ENCODE results near the gene LRBA.
A peak's percentile ranks its signal among the peaks of the same experiment; 100 is the strongest.
"Not testable (repeated sequence)": the region's sequence is repeated elsewhere in the genome, so short reads cannot be mapped to it uniquely, and the experiment has no call there.

The LRBA gene

GRCh38 chr4:151031831-151032605 lies 16.9 kb upstream of the LRBA start:
- Mint-ChIP-seq H3K36me3 (no peaks in the 10 kb centered on the region), H3K4me3 (peak overlapping the region; percentile 65), H3K9me3 (ENCODE audit: low read depth) (no peaks in the 10 kb centered on the region), H3K27me3 (no peaks in the 10 kb centered on the region), H3K4me1 (ENCODE audit: low read depth) (peaks cover 27% of the 10 kb centered on the region), H3K27ac (peak overlapping the region; percentile 94)

DNA sequence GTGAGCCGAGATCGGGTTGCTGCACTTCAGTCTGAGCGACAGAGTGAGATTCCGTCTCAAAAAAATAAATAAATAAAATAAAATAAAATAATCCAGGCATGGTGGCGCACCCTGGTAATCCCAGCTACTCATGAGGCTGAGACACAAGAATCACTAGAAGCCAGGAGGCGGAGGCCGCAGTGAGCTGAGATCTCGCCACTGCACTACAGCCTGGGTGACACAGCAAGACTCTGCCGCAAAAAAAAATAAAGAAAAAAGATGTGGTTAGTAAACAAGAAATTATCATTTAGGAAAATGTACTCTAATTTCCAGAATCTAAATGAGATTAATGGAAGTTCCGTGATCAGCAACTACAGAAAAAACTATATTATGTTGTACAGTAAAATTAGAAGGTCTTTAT lies 14.5 kb upstream of the LRBA start:
- no peaks in the 10 kb centered on the region for H3K36me3 Mint-ChIP-seq
- no peaks in the 10 kb centered on the region for H3K27me3 Mint-ChIP-seq
- H3K27ac Mint-ChIP-seq, result peak overlapping the region; percentile 82
- H3K4me1 Mint-ChIP-seq (ENCODE audit: low read depth), result peaks cover 22% of the 10 kb centered on the region
- no peaks in the 10 kb centered on the region for H3K9me3 Mint-ChIP-seq (ENCODE audit: low read depth)
- no peak overlapping the region for H3K4me3 Mint-ChIP-seq

DNA sequence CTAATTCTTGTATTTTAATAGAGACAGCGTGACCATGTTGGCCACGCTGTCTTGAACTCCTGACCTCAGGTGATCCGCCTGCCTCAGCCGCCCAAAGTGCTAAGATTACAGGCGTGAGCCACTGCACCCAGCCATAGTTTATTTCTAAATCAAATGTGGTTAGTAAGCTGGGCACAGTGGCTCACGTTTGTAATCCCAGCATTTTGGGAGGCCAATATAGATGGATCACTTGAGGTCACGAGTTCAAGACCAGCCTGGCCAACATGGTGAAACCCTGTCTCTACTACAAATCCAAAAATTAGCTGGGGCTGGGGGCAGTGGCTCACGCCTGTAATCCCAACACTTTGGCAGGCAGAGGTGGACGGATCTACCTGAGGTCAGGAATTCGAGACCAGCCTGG lies 13.9 kb upstream of the LRBA start:
- peaks cover 21% of the 10 kb centered on the region for H3K4me1 Mint-ChIP-seq (ENCODE audit: low read depth)
- not testable (repeated sequence) for H3K9me3 Mint-ChIP-seq (ENCODE audit: low read depth); H3K27ac Mint-ChIP-seq; H3K27me3 Mint-ChIP-seq; H3K36me3 Mint-ChIP-seq; H3K4me3 Mint-ChIP-seq

DNA sequence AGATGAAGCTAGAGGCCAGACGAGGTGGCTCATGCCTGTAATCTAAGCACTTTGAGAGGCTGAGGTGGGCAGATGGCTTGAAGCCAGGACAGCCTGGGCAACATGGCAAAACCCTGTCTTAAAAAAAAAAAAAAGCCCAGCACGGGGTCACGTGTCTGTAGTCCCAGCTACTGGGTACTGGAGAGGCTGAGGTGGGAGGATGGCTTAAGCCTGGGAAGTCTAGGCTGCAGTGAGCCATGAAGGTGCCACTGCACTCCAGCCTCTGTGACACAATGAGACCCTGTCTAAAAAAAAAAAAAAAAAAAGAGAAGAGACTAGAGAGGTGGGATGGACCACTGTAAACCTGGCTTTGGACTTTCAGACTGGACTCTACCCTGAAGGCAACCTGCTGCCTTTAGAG lies 10.7 kb upstream of the LRBA start:
- H3K4me3 Mint-ChIP-seq, result no peak overlapping the region
- no peak overlapping the region for H3K27ac Mint-ChIP-seq
- H3K9me3 Mint-ChIP-seq (ENCODE audit: low read depth), result no peaks in the 10 kb centered on the region
- no peaks in the 10 kb centered on the region for H3K27me3 Mint-ChIP-seq
- peaks cover 10% of the 10 kb centered on the region for H3K4me1 Mint-ChIP-seq (ENCODE audit: low read depth)
- no peaks in the 10 kb centered on the region for H3K36me3 Mint-ChIP-seq

GRCh38 chr4:151022586-151022985 lies 7.5 kb upstream of the LRBA start:
- Mint-ChIP-seq H3K9me3 (ENCODE audit: low read depth) (no peaks in the 10 kb centered on the region), H3K27me3 (no peaks in the 10 kb centered on the region), H3K4me3 (no peak overlapping the region), H3K4me1 (ENCODE audit: low read depth) (no peaks in the 10 kb centered on the region), H3K27ac (no peak overlapping the region), H3K36me3 (no peaks in the 10 kb centered on the region)

DNA sequence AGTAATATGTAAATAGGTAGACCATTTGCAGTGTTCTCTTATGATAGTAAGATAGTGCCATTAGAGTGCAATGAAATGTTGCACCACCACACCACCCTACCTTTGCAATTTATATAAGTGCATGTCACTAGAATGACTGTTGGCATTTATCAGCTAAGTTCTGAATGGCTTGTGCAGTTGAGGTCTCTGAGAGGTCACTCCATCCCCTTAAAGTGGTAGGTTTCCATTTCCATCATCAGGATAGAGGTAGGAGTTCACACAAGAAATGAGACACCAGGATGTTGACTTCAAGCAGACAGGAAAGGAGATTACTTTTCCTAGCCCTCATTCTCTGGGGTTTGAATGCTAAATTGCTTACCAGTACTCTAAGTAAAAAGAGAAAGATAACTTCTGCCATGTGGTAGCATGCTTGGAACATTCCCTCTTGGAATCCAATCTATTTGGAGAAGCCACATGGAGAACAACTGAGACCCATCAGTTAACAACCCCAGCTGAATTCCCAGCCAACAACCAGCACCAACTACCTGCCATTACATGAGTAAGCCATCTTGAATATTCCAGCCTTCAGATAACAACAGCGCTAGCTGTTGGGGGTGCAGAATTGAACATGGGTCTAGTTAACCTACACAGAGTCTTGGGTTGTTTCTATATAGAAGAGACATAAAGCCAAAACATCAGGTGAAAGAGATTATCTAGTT lies 6.7 kb upstream of the LRBA start:
- no peak overlapping the region for H3K27ac Mint-ChIP-seq
- no peaks in the 10 kb centered on the region for H3K36me3 Mint-ChIP-seq
- H3K4me3 Mint-ChIP-seq, result no peak overlapping the region
- no peaks in the 10 kb centered on the region for H3K9me3 Mint-ChIP-seq (ENCODE audit: low read depth)
- H3K4me1 Mint-ChIP-seq (ENCODE audit: low read depth), result no peaks in the 10 kb centered on the region
- no peaks in the 10 kb centered on the region for H3K27me3 Mint-ChIP-seq

DNA sequence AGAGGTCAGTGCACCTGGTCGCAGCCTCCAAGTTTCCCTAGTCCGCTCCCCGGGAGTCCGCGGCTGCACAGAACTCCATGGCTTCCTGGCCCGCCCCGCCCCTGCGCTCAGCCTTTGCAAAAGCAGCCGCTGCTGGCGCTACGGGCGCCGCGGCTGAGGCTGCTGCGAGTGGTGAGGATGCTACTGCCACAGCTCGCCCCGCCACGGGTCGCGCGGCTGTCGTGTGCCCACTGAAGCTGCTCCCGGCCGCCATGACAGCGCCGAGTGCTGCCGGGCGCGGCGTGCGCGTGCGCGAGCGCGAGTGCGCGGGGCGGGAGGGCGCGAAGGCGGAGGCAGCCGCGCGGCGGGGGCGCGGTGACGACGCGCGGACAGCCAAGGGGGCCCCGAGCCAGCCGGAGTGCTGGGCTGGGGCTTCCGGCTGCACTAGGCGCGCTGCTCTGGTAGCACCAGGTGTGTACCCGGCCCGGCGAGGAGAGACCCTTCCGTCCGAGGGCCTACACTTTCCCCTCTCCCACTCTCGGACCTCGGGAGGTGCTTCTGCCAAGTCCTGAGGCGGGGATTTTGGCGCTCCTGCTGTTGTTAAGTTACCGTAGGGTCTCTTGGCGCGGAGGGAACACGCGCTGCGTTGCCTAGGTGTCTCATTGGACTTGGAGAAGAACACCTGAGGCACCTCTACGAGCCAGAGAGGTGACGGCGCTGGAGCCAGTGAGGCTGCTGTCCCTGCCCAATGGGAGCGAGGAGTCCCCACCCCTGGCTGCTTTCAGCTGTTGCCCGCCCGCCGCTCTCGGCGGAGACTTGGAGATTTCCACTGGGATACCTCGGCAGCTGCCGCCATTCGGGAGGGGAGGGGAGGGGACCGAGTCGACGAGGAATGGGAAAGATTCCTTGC lies 619 bp upstream of the LRBA start:
- H3K27me3 Mint-ChIP-seq, result no peaks in the 10 kb centered on the region
- peaks cover 25% of the 10 kb centered on the region for H3K4me1 Mint-ChIP-seq (ENCODE audit: low read depth)
- no peaks in the 10 kb centered on the region for H3K36me3 Mint-ChIP-seq
- H3K9me3 Mint-ChIP-seq (ENCODE audit: low read depth), result no peaks in the 10 kb centered on the region
- H3K4me3 Mint-ChIP-seq, result peak overlapping the region; percentile 100
- peak overlapping the region; percentile 99 for H3K27ac Mint-ChIP-seq

DNA sequence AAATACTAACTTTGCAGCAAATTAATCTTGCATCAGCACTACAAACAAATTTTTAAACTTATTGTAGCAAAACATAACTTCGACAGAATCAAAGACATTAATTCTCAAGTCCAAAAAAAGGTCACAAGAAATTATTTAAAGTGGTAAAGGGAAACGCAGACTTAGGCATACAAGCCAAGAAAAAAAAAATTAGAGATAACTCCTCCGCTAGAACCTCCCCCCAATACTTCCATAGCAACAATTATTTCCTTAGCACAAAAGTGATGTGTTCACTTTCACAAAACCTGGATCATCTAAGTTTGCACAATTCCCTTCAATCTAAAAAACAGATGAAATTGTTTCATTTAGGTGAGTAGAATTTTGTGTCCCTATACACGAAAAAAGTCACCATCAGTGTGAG lies 1.1 kb downstream of the LRBA start:
- H3K36me3 Mint-ChIP-seq, result no peaks in the 10 kb centered on the region
- peaks cover 29% of the 10 kb centered on the region for H3K4me1 Mint-ChIP-seq (ENCODE audit: low read depth)
- peak overlapping the region; percentile 100 for H3K4me3 Mint-ChIP-seq
- H3K27me3 Mint-ChIP-seq, result no peaks in the 10 kb centered on the region
- no peaks in the 10 kb centered on the region for H3K9me3 Mint-ChIP-seq (ENCODE audit: low read depth)
- peak overlapping the region; percentile 99 for H3K27ac Mint-ChIP-seq

- peak overlapping the region; percentile 100 for H3K4me3 Mint-ChIP-seq
Observed at GRCh38 chr4:151013491-151013890, 1.6 kb downstream of the LRBA start.

DNA sequence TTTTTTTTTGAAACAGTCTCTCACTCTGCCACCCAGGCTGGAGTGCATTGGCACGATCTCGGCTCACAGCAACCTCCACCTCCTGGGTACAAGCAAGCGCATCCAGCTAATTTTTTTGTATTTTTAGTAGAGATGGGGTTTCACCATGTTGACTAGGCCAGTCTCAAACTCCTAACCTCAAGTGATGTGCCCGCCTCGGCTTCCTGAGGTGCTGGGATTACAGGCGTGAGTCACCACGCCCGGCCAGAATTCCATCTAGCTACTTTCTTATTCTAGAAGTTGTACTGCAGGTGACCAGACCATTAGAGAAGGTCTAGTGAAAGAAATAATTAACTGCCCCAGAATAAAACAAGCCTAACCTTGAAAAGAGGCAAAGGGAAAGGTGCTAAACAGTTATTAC lies 2.3 kb downstream of the LRBA start:
- Mint-ChIP-seq H3K4me1 (ENCODE audit: low read depth) (peaks cover 29% of the 10 kb centered on the region), H3K4me3 (peak overlapping the region; percentile 100), H3K36me3 (peaks cover under 1% of the 10 kb centered on the region), H3K9me3 (ENCODE audit: low read depth) (no peaks in the 10 kb centered on the region), H3K27me3 (no peaks in the 10 kb centered on the region), H3K27ac (peak overlapping the region; percentile 0)

More at GRCh38 chr4:151013491-151013890, 1.6 kb downstream of the LRBA start:
- Mint-ChIP-seq H3K4me1 (ENCODE audit: low read depth) (peaks cover 29% of the 10 kb centered on the region), H3K36me3 (no peaks in the 10 kb centered on the region), H3K27ac (no peak overlapping the region), H3K9me3 (ENCODE audit: low read depth) (no peaks in the 10 kb centered on the region), H3K27me3 (no peaks in the 10 kb centered on the region)

GRCh38 chr4:151012376-151012775 lies 2.7 kb downstream of the LRBA start:
- H3K27me3 Mint-ChIP-seq, result no peaks in the 10 kb centered on the region
- peaks cover 2% of the 10 kb centered on the region for H3K36me3 Mint-ChIP-seq
- peak overlapping the region; percentile 100 for H3K4me3 Mint-ChIP-seq
- H3K27ac Mint-ChIP-seq, result peak overlapping the region; percentile 64
- peaks cover 31% of the 10 kb centered on the region for H3K4me1 Mint-ChIP-seq (ENCODE audit: low read depth)
- no peaks in the 10 kb centered on the region for H3K9me3 Mint-ChIP-seq (ENCODE audit: low read depth)

DNA sequence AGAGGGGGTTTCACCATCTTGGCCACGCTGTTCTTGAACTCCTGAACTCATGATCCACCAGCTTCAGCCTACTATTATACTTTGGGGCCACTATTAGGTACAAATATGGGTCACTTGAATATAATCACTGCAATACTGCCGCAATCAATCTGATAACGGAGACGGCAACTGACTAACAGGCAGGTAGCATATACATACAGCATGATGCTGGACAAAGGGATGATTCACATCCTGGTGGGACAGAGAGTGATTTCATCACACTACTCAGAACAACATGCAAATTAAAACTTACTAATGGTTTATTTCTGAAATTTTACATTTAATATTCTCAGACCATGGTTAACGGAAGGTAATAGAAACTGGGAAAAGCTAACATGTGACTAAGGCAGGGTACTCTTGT lies 10.9 kb downstream of the LRBA start:
- no peak overlapping the region for H3K4me3 Mint-ChIP-seq
- peaks cover 38% of the 10 kb centered on the region for H3K4me1 Mint-ChIP-seq (ENCODE audit: low read depth)
- H3K27ac Mint-ChIP-seq, result no peak overlapping the region
- H3K9me3 Mint-ChIP-seq (ENCODE audit: low read depth), result no peaks in the 10 kb centered on the region
- no peaks in the 10 kb centered on the region for H3K27me3 Mint-ChIP-seq
- peaks cover 8% of the 10 kb centered on the region for H3K36me3 Mint-ChIP-seq

GRCh38 chr4:151000747-151001429 lies 14.2 kb downstream of the LRBA start:
- peak overlapping the region; percentile 52 for H3K4me3 Mint-ChIP-seq
- no peaks in the 10 kb centered on the region for H3K9me3 Mint-ChIP-seq (ENCODE audit: low read depth)
- peaks cover 10% of the 10 kb centered on the region for H3K36me3 Mint-ChIP-seq
- H3K27me3 Mint-ChIP-seq, result no peaks in the 10 kb centered on the region
- no peak overlapping the region for H3K27ac Mint-ChIP-seq
- H3K4me1 Mint-ChIP-seq (ENCODE audit: low read depth), result peaks cover 52% of the 10 kb centered on the region

DNA sequence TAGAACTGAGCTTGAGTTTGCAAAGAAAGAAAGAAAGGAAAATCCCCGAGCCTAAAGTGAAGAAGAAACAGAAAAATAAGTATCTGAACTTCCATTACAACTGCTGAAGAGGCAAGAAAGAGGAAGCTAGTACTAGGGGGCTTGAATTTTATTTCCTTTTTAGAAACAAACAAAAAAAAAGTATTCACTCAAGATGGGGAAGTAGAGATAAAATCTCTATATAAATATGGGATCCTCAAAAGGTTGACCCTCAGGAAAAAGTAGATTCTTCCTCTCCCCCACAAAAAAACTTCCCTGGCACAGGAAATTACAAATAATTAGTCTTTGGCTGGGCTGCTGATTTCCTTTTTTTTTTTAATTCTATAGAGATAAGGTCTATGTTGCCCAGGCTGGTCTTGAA lies 16.0 kb downstream of the LRBA start:
- Mint-ChIP-seq H3K4me3 (no peak overlapping the region), H3K27me3 (no peaks in the 10 kb centered on the region), H3K27ac (peak overlapping the region; percentile 4), H3K4me1 (ENCODE audit: low read depth) (peaks cover 64% of the 10 kb centered on the region), H3K9me3 (ENCODE audit: low read depth) (no peaks in the 10 kb centered on the region), H3K36me3 (peaks cover 15% of the 10 kb centered on the region)

All from activated naive CD8-positive, alpha-beta T cell (primary cell).